Testis (tissue), 3 donors: ENCODE measurements around the gene CHI3L1. TPM values are rescaled to one million over a fixed set of nuclear protein-coding genes. Genes with fewer than 3 reads are reported as not detected.

ENCODE experiments used
- DNase-seq: peaks from one replicate; pipeline ENCODE4 v3.0.0-alpha.2; 2019
- H3K27ac ChIP-seq, 2 donors: fragments of 200-600 bp; sonication (generic); one replicate each; pipeline ENCODE4 v1.5.1; 2019
- H3K27me3 ChIP-seq: fragments of 200-600 bp; sonication (generic); one replicate; pipeline ENCODE4 v1.5.1; 2019
- H3K36me3 ChIP-seq: fragments of 200-600 bp; sonication (generic); one replicate; pipeline ENCODE4 v1.5.1; 2017; ENCODE audit warnings: low read depth; ENCODE audit errors: missing control alignments
- H3K4me1 ChIP-seq: fragments of 200-600 bp; sonication (generic); one replicate; pipeline ENCODE4 v1.5.1; 2019
- H3K4me3 ChIP-seq, 2 donors: fragments of 200-600 bp; sonication (generic); one replicate each; pipeline ENCODE4 v1.5.1; 2017 to 2019
- H3K9me3 ChIP-seq: fragments of 200-600 bp; sonication (generic); one replicate; pipeline ENCODE4 v1.5.1; 2017
- CTCF ChIP-seq, 3 experiments: fragments of 450-650 bp in 2 of 3; fragments of 200-600 bp in 1 of 3; sonication (generic) in 1 of 3; IDR thresholded peaks; one replicate each; pipeline ENCODE4 v1.5.1; 2016 to 2019; ENCODE audit warnings: antibody characterized with exemption in 3 of 3, mild to moderate bottlenecking in 2 of 3, moderate library complexity in 1 of 3
- POLR2A ChIP-seq: fragments of 450-650 bp; IDR thresholded peaks from one replicate; pipeline ENCODE4 v1.6.1; 2017; ENCODE audit warnings: antibody characterized with exemption, mild to moderate bottlenecking, moderate library complexity
- WGBS, 2 donors: methylation state at CpG; one replicate each; pipeline ENCODE4 v1.1.5; 2018; 5-methylcytosine and 5-hydroxymethylcytosine counted together
- intact Hi-C: fragments of 100-400 bp; cut with DNase I; formaldehyde crosslinking; loops from one replicate; pipeline ENCODE4 v1.15.1; 2023; ENCODE audit warnings: low total_unique reads
- polyA plus RNA-seq: library from polyadenylated mRNA; stranded (reverse); fragments of 350-450 nt; fragmentation: Illumina TruSeq; extraction: RNeasy Lipid Tissue Mini Kit (QIAGEN cat#74804); gene quantifications from one replicate; pipeline ENCODE4 v1.2.3, GENCODE V29; 2014; ENCODE audit warnings: low read depth, low replicate concordance; ENCODE audit not compliant: insufficient read depth
- total RNA-seq, 2 donors: library from RNA; depleted of rRNA; stranded (reverse); fragments of >200 nt; gene quantifications; one replicate each; pipeline ENCODE4 v1.2.3, GENCODE V29; 2016

The CHI3L1 gene
- total and polyA plus RNA-seq, 3 donors from 2014 or later, result 2.0 to 35.5 (median 6.6) TPM

- intact Hi-C loops, result no loop called here
- Histone ChIP-seq H3K36me3 (no peaks in the 10 kb centered on the region), H3K4me3 (no peak overlapping the region), H3K27me3 (no peaks in the 10 kb centered on the region), H3K27ac (no peak overlapping the region), H3K9me3 (no peaks in the 10 kb centered on the region), H3K4me1 (peaks cover 32% of the 10 kb centered on the region)
- 88 to 91% methylated on average over 6 of the region's 6 CpGs for WGBS, 2 donors
- TF ChIP-seq POLR2A, result no peak
- TF ChIP-seq CTCF (IDR thresholded peaks at IDR 0.05), result no peak
- no peak for DNase-seq
Measured at GRCh38 chr1:203142124-203142523, 44.4 kb downstream of the CHI3L1 start.

- H3K27ac ChIP-seq, result no peak overlapping the region
- no peaks in the 10 kb centered on the region for H3K27me3 ChIP-seq
- intact Hi-C loops, result no loop called here
- no peaks in the 10 kb centered on the region for H3K36me3 ChIP-seq
- no peaks in the 10 kb centered on the region for H3K9me3 ChIP-seq
- TF ChIP-seq POLR2A (no peak), CTCF (IDR thresholded peaks at IDR 0.05) (no peak)
- WGBS, 2 donors, result 46 to 55% methylated on average over 2 to 5 of the region's 5 CpGs
- DNase-seq, result no peak
- H3K4me3 ChIP-seq, result no peak overlapping the region
- H3K4me1 ChIP-seq, result peaks cover 23% of the 10 kb centered on the region
Measured at GRCh38 chr1:203140743-203141520, 45.6 kb downstream of the CHI3L1 start.

- TF ChIP-seq CTCF (IDR thresholded peaks at IDR 0.05) (no peak), POLR2A (no peak)
- Histone ChIP-seq H3K9me3 (no peaks in the 10 kb centered on the region), H3K27me3 (no peaks in the 10 kb centered on the region), H3K4me1 (peaks cover 15% of the 10 kb centered on the region), H3K4me3 (no peak overlapping the region), H3K27ac (no peak overlapping the region), H3K36me3 (no peaks in the 10 kb centered on the region)
- 81 to 89% methylated on average over 8 of the region's 8 CpGs for WGBS, 2 donors
- intact Hi-C loops, result no loop called here
- DNase-seq, result no peak
Measured at GRCh38 chr1:203139976-203140475, 46.5 kb downstream of the CHI3L1 start.

- intact Hi-C loops, result no loop called here
- 85 to 86% methylated on average over 3 of the region's 3 CpGs for WGBS, 2 donors
- no peaks in the 10 kb centered on the region for H3K27me3 ChIP-seq
- TF ChIP-seq POLR2A (no peak), CTCF (IDR thresholded peaks at IDR 0.05) (no peak)
- H3K4me1 ChIP-seq, result peaks cover 14% of the 10 kb centered on the region
- no peak overlapping the region for H3K27ac ChIP-seq
- no peaks in the 10 kb centered on the region for H3K36me3 ChIP-seq
- DNase-seq, result no peak
- H3K4me3 ChIP-seq, result no peak overlapping the region
- no peaks in the 10 kb centered on the region for H3K9me3 ChIP-seq
Measured at GRCh38 chr1:203138066-203138465, 48.4 kb downstream of the CHI3L1 start.

- intact Hi-C loops, result no loop called here
- Histone ChIP-seq H3K9me3 (no peaks in the 10 kb centered on the region), H3K27me3 (no peaks in the 10 kb centered on the region), H3K36me3 (no peaks in the 10 kb centered on the region), H3K4me1 (peaks cover 14% of the 10 kb centered on the region), H3K4me3 (no peak overlapping the region), H3K27ac (no peak overlapping the region)
- WGBS, 2 donors, result 88 to 89% methylated on average over 4 of the region's 4 CpGs
- TF ChIP-seq POLR2A (no peak), CTCF (IDR thresholded peaks at IDR 0.05) (no peak)
- no peak for DNase-seq
Measured at GRCh38 chr1:203137324-203137723, 49.2 kb downstream of the CHI3L1 start.
